Endothelial cell of hepatic sinusoid (primary cell): ENCODE data around the gene GPR17.

Source experiments
- in situ Hi-C: cut with HindIII; loops from 2 replicates; pipeline ENCODE4 v1.10.0; 2017; ENCODE audit warnings: low sequenced_read_pairs

Gene GPR17

GRCh38 chr2:127645395-127646291 lies at the start of gene GPR17:
Gene GPR17 (plus strand): TSS chr2:127646153. CDS start chr2:127650736, 4,583 bp downstream.
- in situ Hi-C loops = no loop called here

- in situ Hi-C loops = no loop called here
Observed at GRCh38 chr2:127596311-127597045, 49.5 kb upstream of the GPR17 start.

DNA sequence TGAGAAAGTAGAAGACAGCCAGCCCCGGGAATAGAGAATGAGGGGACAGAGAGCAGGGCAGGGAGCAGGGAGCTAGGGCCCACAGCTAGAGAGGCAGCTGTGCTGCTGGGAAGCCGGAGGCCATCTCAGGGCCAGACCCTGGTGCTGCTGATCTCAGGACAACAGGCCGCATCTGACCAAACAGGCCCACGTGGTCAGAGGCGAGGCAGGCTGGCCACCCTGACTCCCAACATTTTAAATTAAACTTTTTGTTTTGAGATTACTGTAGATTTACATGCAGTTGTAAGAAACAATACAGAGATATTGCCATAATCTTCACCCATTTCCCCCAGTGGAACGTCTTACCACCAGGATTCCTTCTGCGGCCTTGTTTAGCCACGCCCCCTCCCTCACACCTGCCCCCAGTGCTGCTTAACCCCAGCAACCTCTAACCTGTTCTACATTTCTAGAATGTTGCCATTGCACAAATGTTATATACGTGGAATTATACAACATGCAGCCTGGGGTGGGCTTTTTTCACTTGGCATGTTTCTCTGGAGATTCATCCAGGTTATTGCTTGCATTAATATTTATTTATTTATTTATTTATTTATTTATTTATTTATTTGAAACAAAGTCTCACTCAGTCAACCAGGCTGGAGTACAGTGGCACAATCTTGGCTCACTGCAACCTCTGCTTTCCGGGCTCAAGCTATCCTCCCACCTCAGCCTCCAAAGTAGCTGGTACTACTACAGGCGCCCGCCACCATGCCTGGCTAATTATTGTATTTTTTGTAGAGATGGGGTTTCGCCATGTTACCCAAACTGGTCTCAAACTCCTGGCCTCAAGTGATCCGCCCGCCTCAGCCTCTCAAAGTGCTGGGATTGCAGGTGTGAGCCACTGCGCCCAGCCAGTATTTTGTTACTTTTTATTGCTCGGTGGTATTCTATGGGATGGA lies 48.6 kb upstream of the GPR17 start:
- in situ Hi-C loops = no loop called here

GRCh38 chr2:127597984-127598380 lies 48.0 kb upstream of the GPR17 start:
- in situ Hi-C loops = no loop called here

GRCh38 chr2:127598711-127599110 lies 47.2 kb upstream of the GPR17 start:
- in situ Hi-C loops = no loop called here

GRCh38 chr2:127599211-127599610 lies 46.7 kb upstream of the GPR17 start:
- in situ Hi-C loops = no loop called here

- in situ Hi-C loops = no loop called here
Observed at GRCh38 chr2:127604986-127605385, 41.0 kb upstream of the GPR17 start.

DNA sequence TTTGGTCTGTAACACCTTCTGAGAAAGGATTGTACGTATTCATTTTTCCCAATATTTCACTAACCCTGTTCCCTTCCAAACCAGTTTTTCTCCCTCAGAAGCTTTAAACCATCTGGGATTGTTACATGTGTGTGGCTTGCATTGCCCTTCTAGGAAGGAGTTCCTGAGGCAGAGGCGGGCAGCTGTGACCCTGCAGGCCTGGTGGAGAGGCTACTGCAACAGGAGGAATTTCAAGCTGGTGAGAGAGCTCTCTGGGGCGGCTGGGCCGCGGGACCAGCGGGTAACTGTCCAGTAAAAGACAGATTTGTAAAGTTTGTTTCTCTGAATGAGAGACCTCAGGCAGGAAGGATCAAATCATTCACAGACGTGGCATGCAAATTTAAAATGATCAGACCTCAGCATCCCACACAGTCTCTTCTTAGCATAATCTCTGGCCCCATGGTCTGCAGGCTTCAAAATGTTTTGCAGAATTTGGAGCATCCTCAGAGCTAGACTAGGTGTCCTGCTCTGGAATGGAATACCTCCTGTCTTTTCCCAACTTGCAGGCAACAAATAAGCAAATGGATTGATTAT lies 40.2 kb upstream of the GPR17 start:
- in situ Hi-C loops = no loop called here

- in situ Hi-C loops = no loop called here
Observed at GRCh38 chr2:127606625-127607398, 39.1 kb upstream of the GPR17 start.

GRCh38 chr2:127607399-127607908 lies 38.5 kb upstream of the GPR17 start:
- in situ Hi-C loops = no loop called here

- in situ Hi-C loops = no loop called here
Observed at GRCh38 chr2:127608061-127609030, 37.6 kb upstream of the GPR17 start.

GRCh38 chr2:127609031-127609751 lies 36.8 kb upstream of the GPR17 start:
- in situ Hi-C loops = no loop called here

GRCh38 chr2:127609818-127610217 lies 36.1 kb upstream of the GPR17 start:
- in situ Hi-C loops = loop anchor here (5.0 kb wide), 1 partner anchor 82 kb away; no protein-coding TSS in a partner anchor

DNA sequence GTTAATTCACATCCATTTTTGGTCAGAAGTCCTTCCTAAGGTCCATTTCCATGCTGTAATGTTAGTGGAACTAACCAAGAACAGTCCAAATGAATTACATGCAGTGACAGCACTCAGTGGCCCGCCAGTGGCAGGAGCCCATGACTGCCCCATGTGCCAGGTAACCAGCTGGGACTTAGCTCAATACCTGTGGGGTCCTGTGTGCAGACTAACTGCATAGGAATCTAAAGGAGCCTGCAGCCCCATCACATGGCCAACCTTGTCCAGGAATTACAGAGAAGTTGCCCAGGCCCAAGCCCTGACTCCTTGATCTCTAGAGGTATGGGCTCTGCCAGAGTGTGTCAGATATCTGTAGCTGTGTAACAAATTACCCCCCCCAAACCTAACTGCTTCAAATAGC lies 35.4 kb upstream of the GPR17 start:
- in situ Hi-C loops = loop anchor here (5.0 kb wide), 1 partner anchor 82 kb away; no protein-coding TSS in a partner anchor

DNA sequence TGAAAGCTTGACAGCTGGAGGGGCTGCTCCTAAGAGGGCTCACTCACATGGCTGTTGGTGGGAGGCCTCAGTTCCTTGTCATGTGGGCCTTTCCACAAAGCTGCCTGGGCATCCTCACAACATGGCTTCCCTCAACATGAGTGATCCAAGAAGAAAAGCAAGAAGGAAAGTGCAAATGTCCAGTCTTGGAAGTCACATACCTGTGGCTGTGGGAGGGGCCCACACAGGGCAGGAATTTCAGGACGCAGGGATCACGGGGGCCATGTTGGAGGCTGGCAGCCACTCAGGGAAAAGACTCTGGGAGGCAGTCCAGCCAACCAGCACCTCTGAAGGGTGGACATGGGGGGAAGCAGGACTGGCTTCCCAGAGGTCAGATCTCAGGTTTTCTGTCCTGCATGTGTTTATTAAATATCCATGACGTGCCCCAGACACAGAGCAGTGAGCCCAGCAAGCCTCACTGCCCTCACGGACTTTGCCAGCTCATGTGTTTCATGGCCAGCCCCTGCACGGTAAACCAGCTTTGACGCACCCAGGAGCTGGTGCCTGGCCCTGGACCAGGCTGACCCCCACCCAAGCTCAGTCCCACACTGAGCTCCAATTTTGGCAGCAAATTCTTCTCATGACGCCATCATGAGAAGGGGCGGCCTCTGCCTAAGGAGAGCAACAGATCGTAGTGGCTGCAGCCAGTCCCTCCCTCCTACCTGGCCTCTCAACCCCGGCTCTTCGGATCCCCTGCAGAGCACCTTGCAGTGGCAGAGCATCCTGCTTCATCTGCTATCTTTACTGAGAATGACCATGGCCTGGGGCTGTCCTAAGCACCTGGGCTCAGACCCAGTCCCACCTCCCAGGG lies 34.7 kb upstream of the GPR17 start:
- in situ Hi-C loops = loop anchor here (5.0 kb wide), 1 partner anchor 81 kb away; no protein-coding TSS in a partner anchor

GRCh38 chr2:127612111-127612822 lies 33.7 kb upstream of the GPR17 start:
- in situ Hi-C loops = loop anchor here (5.0 kb wide), 1 partner anchor 80 kb away; no protein-coding TSS in a partner anchor
